Duodenal mucosa (tissue), 2 donors: ENCODE results near the gene NEO1.
"Not testable (repeated sequence)": the region's sequence is repeated elsewhere in the genome, so short reads cannot be mapped to it uniquely, and the experiment has no call there.

ENCODE experiments used
- H3K27ac ChIP-seq: one replicate; pipeline ENCODE4 v1.7.0; 2013; ENCODE audit warnings: low read depth, low read length
- H3K27me3 ChIP-seq, 2 donors: one replicate each; pipeline ENCODE4 v1.7.0; 2013; ENCODE audit warnings: low read length in 2 of 2, control low read depth in 1 of 2; ENCODE audit not compliant: insufficient read depth in 2 of 2, control insufficient read depth in 1 of 2
- H3K36me3 ChIP-seq, 2 donors: one replicate each; pipeline ENCODE4 v1.7.0; 2013; ENCODE audit warnings: low read length in 2 of 2, control low read depth in 1 of 2; ENCODE audit not compliant: insufficient read depth in 2 of 2, control insufficient read depth in 1 of 2
- H3K4me1 ChIP-seq, 2 donors: one replicate each; pipeline ENCODE4 v1.7.0; 2013; ENCODE audit warnings: low read length in 2 of 2, control low read depth in 1 of 2; ENCODE audit not compliant: insufficient read depth in 2 of 2, control insufficient read depth in 1 of 2
- H3K4me3 ChIP-seq, 2 donors: one replicate each; pipeline ENCODE4 v1.7.0; 2013; ENCODE audit warnings: low read length in 2 of 2, low read depth in 1 of 2
- H3K9ac ChIP-seq, 2 donors: one replicate each; pipeline ENCODE4 v1.7.0; 2013; ENCODE audit warnings: low read length in 2 of 2, low read depth in 1 of 2
- H3K9me3 ChIP-seq, 2 donors: one replicate each; pipeline ENCODE4 v1.7.0; 2013; ENCODE audit warnings: low read length in 2 of 2, control low read depth in 1 of 2; ENCODE audit not compliant: control insufficient read depth in 1 of 2

Gene NEO1

DNA sequence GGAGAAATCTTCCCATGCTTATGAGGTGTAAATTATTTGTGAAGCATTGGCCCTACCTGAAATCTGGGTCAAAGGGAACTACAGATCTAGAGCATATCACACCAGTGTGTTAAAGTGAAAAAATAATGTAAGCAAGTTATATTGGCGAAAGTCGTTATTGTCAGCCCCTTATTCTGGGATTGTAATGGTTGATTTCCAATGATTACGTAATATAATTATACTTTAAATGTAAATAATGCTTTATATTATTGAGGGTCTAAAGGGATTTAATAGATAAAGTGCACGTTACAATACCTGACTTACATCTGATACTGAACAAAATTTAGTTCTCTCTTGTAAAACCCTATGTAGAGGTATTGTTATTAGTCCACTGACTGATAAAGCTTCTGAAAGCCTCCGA lies 101.2 kb downstream of the NEO1 start:
- peaks cover 2 to 7% of the 10 kb centered on the region in 2 donors for H3K36me3 ChIP-seq
- no peak overlapping the region for H3K9ac ChIP-seq
- peaks cover 10 to 21% of the 10 kb centered on the region in 2 donors for H3K9me3 ChIP-seq
- no peak overlapping the region for H3K27ac ChIP-seq
- H3K4me1 ChIP-seq: no peaks in the 10 kb centered on the region
- H3K27me3 ChIP-seq: no peaks in the 10 kb centered on the region
- H3K4me3 ChIP-seq: no peak overlapping the region

- Histone ChIP-seq H3K9ac (no peak overlapping the region), H3K27ac (no peak overlapping the region), H3K36me3 (peaks cover 2 to 3% of the 10 kb centered on the region in 2 donors), H3K4me3 (no peak overlapping the region), H3K9me3 (peaks cover 6 to 13% of the 10 kb centered on the region in 2 donors), H3K27me3 (no peaks in the 10 kb centered on the region), H3K4me1 (no peaks in the 10 kb centered on the region)
Observed at GRCh38 chr15:73156431-73157191, 104.3 kb downstream of the NEO1 start.

GRCh38 chr15:73161546-73161945 lies 109.3 kb downstream of the NEO1 start:
- H3K4me1 ChIP-seq: peaks cover 3 to 5% of the 10 kb centered on the region in 2 donors
- H3K27ac ChIP-seq: no peak overlapping the region
- no peaks in the 10 kb centered on the region for H3K27me3 ChIP-seq
- H3K36me3 ChIP-seq: peaks cover 0 to 6% of the 10 kb centered on the region in 2 donors
- H3K4me3 ChIP-seq: no peak overlapping the region
- no peaks in the 10 kb centered on the region for H3K9me3 ChIP-seq
- H3K9ac ChIP-seq: no peak overlapping the region

GRCh38 chr15:73165435-73165834 lies 113.2 kb downstream of the NEO1 start:
- no peak overlapping the region for H3K4me3 ChIP-seq
- no peak overlapping the region for H3K9ac ChIP-seq
- no peaks in the 10 kb centered on the region for H3K27me3 ChIP-seq
- no peaks in the 10 kb centered on the region for H3K9me3 ChIP-seq
- no peak overlapping the region for H3K27ac ChIP-seq
- peaks cover 0 to 4% of the 10 kb centered on the region in 2 donors for H3K36me3 ChIP-seq
- H3K4me1 ChIP-seq: peaks cover 3 to 5% of the 10 kb centered on the region in 2 donors

DNA sequence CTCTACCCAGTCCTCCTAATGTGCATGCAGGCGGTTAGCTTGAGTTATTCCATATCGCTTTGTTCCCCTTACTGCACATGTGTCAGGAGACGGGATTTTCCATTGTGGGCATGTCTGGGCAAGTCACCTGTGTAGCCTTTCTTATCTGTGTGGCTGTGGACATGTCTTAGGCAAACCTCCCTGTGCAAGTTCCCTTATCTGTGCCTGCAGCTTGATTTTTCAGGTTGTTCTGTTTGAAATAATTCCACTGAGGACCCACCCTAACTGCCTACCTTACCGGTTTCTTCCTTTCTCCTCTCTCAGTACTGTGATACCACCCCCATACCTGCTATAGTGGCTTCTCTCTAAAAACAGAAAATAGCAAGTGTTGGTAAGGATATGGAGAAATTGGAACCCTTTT lies 113.6 kb downstream of the NEO1 start:
- Histone ChIP-seq H3K27me3 (no peaks in the 10 kb centered on the region), H3K27ac (no peak overlapping the region), H3K4me1 (peaks cover 3 to 5% of the 10 kb centered on the region in 2 donors), H3K9me3 (no peaks in the 10 kb centered on the region), H3K36me3 (peaks cover 0 to 4% of the 10 kb centered on the region in 2 donors), H3K4me3 (no peak overlapping the region), H3K9ac (no peak overlapping the region)

GRCh38 chr15:73166711-73167110 lies 114.4 kb downstream of the NEO1 start:
- not testable (repeated sequence) for H3K36me3 ChIP-seq, H3K4me1 ChIP-seq, H3K27me3 ChIP-seq, H3K9ac ChIP-seq, H3K9me3 ChIP-seq, H3K4me3 ChIP-seq, H3K27ac ChIP-seq

DNA sequence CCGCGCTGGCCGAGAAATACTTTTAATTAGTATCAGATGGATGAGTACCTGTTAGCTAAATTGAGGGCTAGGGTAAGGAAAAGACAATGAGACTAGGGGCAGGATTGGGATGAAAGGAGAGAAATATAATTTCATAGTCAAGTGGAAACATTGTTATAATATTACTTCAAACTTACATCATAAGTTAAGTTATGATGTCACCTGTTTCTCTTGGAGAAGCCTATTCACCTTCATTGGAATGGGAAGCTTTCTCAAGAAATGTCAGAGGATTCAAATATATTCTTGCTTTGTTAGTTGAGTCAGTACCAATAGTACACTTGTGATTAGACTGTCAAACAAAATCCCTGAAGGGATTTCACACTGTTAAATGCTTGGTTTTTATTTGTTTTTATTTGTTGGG lies 116.2 kb downstream of the NEO1 start:
- no peak overlapping the region for H3K4me3 ChIP-seq
- no peak overlapping the region for H3K9ac ChIP-seq
- peaks cover 0 to 4% of the 10 kb centered on the region in 2 donors for H3K36me3 ChIP-seq
- H3K9me3 ChIP-seq: no peaks in the 10 kb centered on the region
- H3K4me1 ChIP-seq: peaks cover 3 to 5% of the 10 kb centered on the region in 2 donors
- H3K27me3 ChIP-seq: no peaks in the 10 kb centered on the region
- H3K27ac ChIP-seq: no peak overlapping the region

GRCh38 chr15:73171711-73172110 lies 119.4 kb downstream of the NEO1 start:
- H3K9me3 ChIP-seq: no peaks in the 10 kb centered on the region

GRCh38 chr15:73172508-73172907 lies 120.2 kb downstream of the NEO1 start:
- H3K9ac ChIP-seq: no peak overlapping the region
- no peak overlapping the region for H3K4me3 ChIP-seq
- H3K9me3 ChIP-seq: no peaks in the 10 kb centered on the region
- H3K36me3 ChIP-seq: peaks cover 3 to 4% of the 10 kb centered on the region in 2 donors
- H3K4me1 ChIP-seq: no peaks in the 10 kb centered on the region
- H3K27ac ChIP-seq: no peak overlapping the region
- H3K27me3 ChIP-seq: no peaks in the 10 kb centered on the region

More at GRCh38 chr15:73171711-73172110, 119.4 kb downstream of the NEO1 start:
- H3K36me3 ChIP-seq: peaks cover 2 to 3% of the 10 kb centered on the region in 2 donors
- H3K4me3 ChIP-seq: no peak overlapping the region
- no peak overlapping the region for H3K27ac ChIP-seq
- H3K9ac ChIP-seq: no peak overlapping the region
- no peaks in the 10 kb centered on the region for H3K4me1 ChIP-seq
- no peaks in the 10 kb centered on the region for H3K27me3 ChIP-seq

DNA sequence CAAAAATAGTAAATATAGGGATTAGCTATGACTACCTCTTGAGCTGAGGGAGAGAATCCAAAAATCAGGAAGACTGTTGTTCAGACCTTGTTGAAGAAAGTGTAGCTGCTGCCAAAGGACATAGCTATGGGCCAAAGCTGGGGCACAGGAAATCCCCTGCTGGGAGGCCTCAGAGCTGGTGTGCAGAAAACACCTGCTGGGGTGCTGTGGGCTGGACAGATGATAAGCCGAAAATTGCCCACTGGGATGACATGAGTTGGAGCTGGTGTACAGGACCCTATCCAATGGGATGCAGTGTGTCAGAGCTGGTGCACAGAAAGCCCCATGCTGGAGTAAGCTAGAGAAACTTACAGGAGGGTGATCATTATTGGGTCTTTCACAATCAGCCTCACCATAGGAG lies 121.9 kb downstream of the NEO1 start:
- Histone ChIP-seq H3K9me3 (no peaks in the 10 kb centered on the region), H3K27me3 (no peaks in the 10 kb centered on the region), H3K4me1 (no peaks in the 10 kb centered on the region), H3K4me3 (no peak overlapping the region), H3K36me3 (peaks cover 3 to 9% of the 10 kb centered on the region in 2 donors), H3K27ac (no peak overlapping the region), H3K9ac (no peak overlapping the region)
